ENCODE measurements around the gene DPYSL3.

DPYSL3 gene

GRCh38 chr5:147452165-147452811, 57.6 kb downstream of the DPYSL3 start:
- Histone ChIP-seq H3K4me3 (ENCODE audit: low read depth, low read length) (peak overlapping the region; percentile 86), H3K9me3 (ENCODE audit: insufficient read depth, low read depth, low read length) (no peaks in the 10 kb centered on the region), H3K36me3 (ENCODE audit: control insufficient read depth in 1 of 2, insufficient read depth in 2 of 2, low read length in 2 of 2) (no peaks in the 10 kb centered on the region), H3K4me1 (ENCODE audit: control insufficient read depth in 1 of 2, insufficient read depth in 2 of 2, low read length in 2 of 2) (peaks cover 11 to 19% of the 10 kb centered on the region in 2 experiments), H3K79me2 (ENCODE audit: control insufficient read depth, insufficient read depth, low read length, poor library complexity) (peaks cover 22% of the 10 kb centered on the region), H2AK5ac (ENCODE audit: low read length) (no peak overlapping the region), H3K9ac (ENCODE audit: low read length) (peak overlapping the region; percentile 75), H3K14ac (ENCODE audit: low read length) (peak overlapping the region; percentile 48), H4K8ac (ENCODE audit: low read depth, low read length) (no peak overlapping the region), H3K23ac (ENCODE audit: low read length) (no peak overlapping the region), H2BK12ac (ENCODE audit: low read length) (no peak overlapping the region), H3K79me1 (ENCODE audit: low read length) (peaks cover 19% of the 10 kb centered on the region), H3K27me3 (ENCODE audit: insufficient read depth, low read length) (no peaks in the 10 kb centered on the region), H2BK5ac (ENCODE audit: low read depth, low read length, poor library complexity) (no peak overlapping the region), H3K4ac (ENCODE audit: low read depth, low read length) (peak overlapping the region; percentile 90), H3K18ac (ENCODE audit: low read length) (no peak overlapping the region), H2AFZ (ENCODE audit: insufficient read depth, low read length, poor library complexity) (no peak overlapping the region), H3K4me2 (ENCODE audit: low read length) (peak overlapping the region; percentile 62), H4K12ac (ENCODE audit: low read depth, low read length) (no peak overlapping the region), H3K27ac (ENCODE audit: low read depth, low read length) (peak overlapping the region; percentile 41), H4K91ac (ENCODE audit: low read depth, low read length) (peak overlapping the region; percentile 98), H2BK120ac (ENCODE audit: insufficient read depth, low read length, poor library complexity) (no peak overlapping the region)
- DNase-seq: no peak
- WGBS (ENCODE audit: extremely low coverage, insufficient coverage, insufficient read length): no CpG with 5 or more reads among the region's 25 CpGs

- Histone ChIP-seq H4K91ac (ENCODE audit: low read depth, low read length) (peak overlapping the region; percentile 48), H2BK120ac (ENCODE audit: insufficient read depth, low read length, poor library complexity) (no peak overlapping the region), H3K9ac (ENCODE audit: low read length) (no peak overlapping the region), H2BK12ac (ENCODE audit: low read length) (peak overlapping the region; percentile 50), H3K4ac (ENCODE audit: low read depth, low read length) (peak overlapping the region; percentile 80), H3K79me2 (ENCODE audit: control insufficient read depth, insufficient read depth, low read length, poor library complexity) (peaks cover 22% of the 10 kb centered on the region), H3K27ac (ENCODE audit: low read depth, low read length) (no peak overlapping the region), H3K18ac (ENCODE audit: low read length) (peak overlapping the region; percentile 54), H3K79me1 (ENCODE audit: low read length) (peaks cover 19% of the 10 kb centered on the region), H3K4me2 (ENCODE audit: low read length) (peak overlapping the region; percentile 48), H4K12ac (ENCODE audit: low read depth, low read length) (no peak overlapping the region), H3K4me3 (ENCODE audit: low read depth, low read length) (no peak overlapping the region), H2BK5ac (ENCODE audit: low read depth, low read length, poor library complexity) (no peak overlapping the region), H2AK5ac (ENCODE audit: low read length) (no peak overlapping the region), H3K27me3 (ENCODE audit: insufficient read depth, low read length) (no peaks in the 10 kb centered on the region), H3K14ac (ENCODE audit: low read length) (no peak overlapping the region), H2AFZ (ENCODE audit: insufficient read depth, low read length, poor library complexity) (no peak overlapping the region), H3K9me3 (ENCODE audit: insufficient read depth, low read depth, low read length) (no peaks in the 10 kb centered on the region), H3K4me1 (ENCODE audit: control insufficient read depth in 1 of 2, insufficient read depth in 2 of 2, low read length in 2 of 2) (peaks cover 14 to 23% of the 10 kb centered on the region in 2 experiments), H3K36me3 (ENCODE audit: control insufficient read depth in 1 of 2, insufficient read depth in 2 of 2, low read length in 2 of 2) (no peaks in the 10 kb centered on the region), H4K8ac (ENCODE audit: low read depth, low read length) (no peak overlapping the region), H3K23ac (ENCODE audit: low read length) (no peak overlapping the region)
- DNase-seq: no peak
- no CpG with 5 or more reads among the region's 3 CpGs for WGBS (ENCODE audit: extremely low coverage, insufficient coverage, insufficient read length)
These were observed 58.7 kb downstream of the DPYSL3 start for GRCh38 chr5:147451193-147451592.

- H4K12ac ChIP-seq (ENCODE audit: low read depth, low read length): no peak overlapping the region
- no peak overlapping the region for H2AK5ac ChIP-seq (ENCODE audit: low read length)
- no peak overlapping the region for H3K18ac ChIP-seq (ENCODE audit: low read length)
- no peak overlapping the region for H2BK12ac ChIP-seq (ENCODE audit: low read length)
- no peak for DNase-seq
- H4K91ac ChIP-seq (ENCODE audit: low read depth, low read length): no peak overlapping the region
- H3K27ac ChIP-seq (ENCODE audit: low read depth, low read length): no peak overlapping the region
- H3K4me2 ChIP-seq (ENCODE audit: low read length): no peak overlapping the region
- H3K79me2 ChIP-seq (ENCODE audit: control insufficient read depth, insufficient read depth, low read length, poor library complexity): peaks cover 22% of the 10 kb centered on the region
- no peak overlapping the region for H3K23ac ChIP-seq (ENCODE audit: low read length)
- H3K27me3 ChIP-seq (ENCODE audit: insufficient read depth, low read length): no peaks in the 10 kb centered on the region
- H2BK5ac ChIP-seq (ENCODE audit: low read depth, low read length, poor library complexity): no peak overlapping the region
- no peak overlapping the region for H3K4me3 ChIP-seq (ENCODE audit: low read depth, low read length)
- peaks cover 19% of the 10 kb centered on the region for H3K79me1 ChIP-seq (ENCODE audit: low read length)
- H3K4ac ChIP-seq (ENCODE audit: low read depth, low read length): peak overlapping the region; percentile 85
- peaks cover 14 to 23% of the 10 kb centered on the region in 2 experiments for H3K4me1 ChIP-seq (ENCODE audit: control insufficient read depth in 1 of 2, insufficient read depth in 2 of 2, low read length in 2 of 2)
- no peak overlapping the region for H4K8ac ChIP-seq (ENCODE audit: low read depth, low read length)
- H3K14ac ChIP-seq (ENCODE audit: low read length): no peak overlapping the region
- H3K9ac ChIP-seq (ENCODE audit: low read length): no peak overlapping the region
- peaks cover 0 to 3% of the 10 kb centered on the region in 2 experiments for H3K36me3 ChIP-seq (ENCODE audit: control insufficient read depth in 1 of 2, insufficient read depth in 2 of 2, low read length in 2 of 2)
- no peaks in the 10 kb centered on the region for H3K9me3 ChIP-seq (ENCODE audit: insufficient read depth, low read depth, low read length)
- H2AFZ ChIP-seq (ENCODE audit: insufficient read depth, low read length, poor library complexity): no peak overlapping the region
- H2BK120ac ChIP-seq (ENCODE audit: insufficient read depth, low read length, poor library complexity): no peak overlapping the region
These were observed 59.3 kb downstream of the DPYSL3 start for GRCh38 chr5:147450606-147451005.

- Histone ChIP-seq H4K8ac (ENCODE audit: low read depth, low read length) (no peak overlapping the region), H3K36me3 (ENCODE audit: control insufficient read depth in 1 of 2, insufficient read depth in 2 of 2, low read length in 2 of 2) (peaks cover 1 to 6% of the 10 kb centered on the region in 2 experiments), H3K79me2 (ENCODE audit: control insufficient read depth, insufficient read depth, low read length, poor library complexity) (peaks cover 18% of the 10 kb centered on the region), H3K4me3 (ENCODE audit: low read depth, low read length) (no peak overlapping the region), H3K4me1 (ENCODE audit: control insufficient read depth in 1 of 2, insufficient read depth in 2 of 2, low read length in 2 of 2) (peaks cover 12 to 20% of the 10 kb centered on the region in 2 experiments), H3K14ac (ENCODE audit: low read length) (no peak overlapping the region), H3K79me1 (ENCODE audit: low read length) (peaks cover 11% of the 10 kb centered on the region), H3K9me3 (ENCODE audit: insufficient read depth, low read depth, low read length) (no peaks in the 10 kb centered on the region), H4K12ac (ENCODE audit: low read depth, low read length) (no peak overlapping the region), H3K4me2 (ENCODE audit: low read length) (peak overlapping the region; percentile 29), H3K4ac (ENCODE audit: low read depth, low read length) (no peak overlapping the region), H3K27me3 (ENCODE audit: insufficient read depth, low read length) (no peaks in the 10 kb centered on the region), H2BK5ac (ENCODE audit: low read depth, low read length, poor library complexity) (peak overlapping the region; percentile 8), H3K23ac (ENCODE audit: low read length) (no peak overlapping the region), H2BK120ac (ENCODE audit: insufficient read depth, low read length, poor library complexity) (no peak overlapping the region), H3K9ac (ENCODE audit: low read length) (no peak overlapping the region), H2AFZ (ENCODE audit: insufficient read depth, low read length, poor library complexity) (no peak overlapping the region), H2AK5ac (ENCODE audit: low read length) (no peak overlapping the region), H4K91ac (ENCODE audit: low read depth, low read length) (no peak overlapping the region), H3K18ac (ENCODE audit: low read length) (no peak overlapping the region), H3K27ac (ENCODE audit: low read depth, low read length) (peak overlapping the region; percentile 77), H2BK12ac (ENCODE audit: low read length) (no peak overlapping the region)
- WGBS (ENCODE audit: extremely low coverage, insufficient coverage, insufficient read length): no CpG with 5 or more reads among the region's 1 CpG
- DNase-seq: peak; percentile 23 to 57
These were observed 61.1 kb downstream of the DPYSL3 start for GRCh38 chr5:147448766-147449165.

All from trophoblast cell (in vitro differentiated cells and primary cell).